GM21717 (cell line): ENCODE data around the gene NANOG.
"Not testable (repeated sequence)": the region's sequence is repeated elsewhere in the genome, so short reads cannot be mapped to it uniquely, and the experiment has no call there.

ENCODE experiments used
- ATAC-seq: cut with Tn5 transposase; IDR thresholded peaks from one replicate; pipeline ENCODE4 v1.9.1; 2021; ENCODE audit warnings: mild to moderate bottlenecking, moderate library complexity; ENCODE audit not compliant: unreplicated experiment

The NANOG gene

GRCh38 chr12:7788884-7789528 is at the start of gene NANOG:
NANOG (plus strand) TSS chr12:7789402; CDS start chr12:7789615, 213 bp downstream.
- ATAC-seq, result not testable (repeated sequence)

- ATAC-seq, result no peak
Observed at GRCh38 chr12:7747246-7747645, 42.0 kb upstream of the NANOG start, which contains the start of gene CLEC4C. CLEC4C (minus strand) TSS chr12:7747375; CDS start chr12:7747348, 27 bp downstream.

- no peak for ATAC-seq
Observed at GRCh38 chr12:7748852-7749251, 40.4 kb upstream of the NANOG start.

- no peak for ATAC-seq
Observed at GRCh38 chr12:7749442-7749841, 39.8 kb upstream of the NANOG start.

GRCh38 chr12:7750350-7750749 is 38.9 kb upstream of the NANOG start:
- no peak for ATAC-seq

- ATAC-seq, result no peak
Observed at GRCh38 chr12:7751394-7751793, 37.8 kb upstream of the NANOG start.

- ATAC-seq, result not testable (repeated sequence)
Observed at GRCh38 chr12:7751941-7752922, 37.0 kb upstream of the NANOG start.

GRCh38 chr12:7755668-7756067 is 33.5 kb upstream of the NANOG start:
- ATAC-seq, result not testable (repeated sequence)

GRCh38 chr12:7756993-7757392 is 32.2 kb upstream of the NANOG start:
- ATAC-seq, result no peak

GRCh38 chr12:7758766-7759140 is 30.4 kb upstream of the NANOG start:
- no peak for ATAC-seq

GRCh38 chr12:7769999-7770398 is 19.2 kb upstream of the NANOG start:
- no peak for ATAC-seq

- no peak for ATAC-seq
Observed at GRCh38 chr12:7781274-7781673, 7.9 kb upstream of the NANOG start.

GRCh38 chr12:7782055-7782454 is 7.1 kb upstream of the NANOG start:
- ATAC-seq, result no peak

GRCh38 chr12:7783433-7783832 is 5.8 kb upstream of the NANOG start:
- not testable (repeated sequence) for ATAC-seq

- no peak for ATAC-seq
Observed at GRCh38 chr12:7784701-7785100, 4.5 kb upstream of the NANOG start.

- ATAC-seq, result no peak
Observed at GRCh38 chr12:7787574-7788293, 1.5 kb upstream of the NANOG start.

GRCh38 chr12:7788294-7788660 is 925 bp upstream of the NANOG start:
- ATAC-seq, result no peak

GRCh38 chr12:7793211-7793610 is 4.0 kb downstream of the NANOG start:
- ATAC-seq, result no peak

- ATAC-seq, result not testable (repeated sequence)
Observed at GRCh38 chr12:7797269-7797668, 8.1 kb downstream of the NANOG start.

GRCh38 chr12:7797698-7798398 is 8.6 kb downstream of the NANOG start:
- no peak for ATAC-seq
